Loucy (cell line): ENCODE data around the gene CYP3A5.

ENCODE experiments used
- EZH2phosphoT487 ChIP-seq: fragments of 200-600 bp; IDR thresholded peaks from 2 replicates; pipeline ENCODE4 v1.6.1; 2018; ENCODE audit warnings: antibody characterized with exemption, mild to moderate bottlenecking, moderate library complexity, borderline replicate concordance
- TF ChIP-seq, protein P1 (sequence below): fragments of 200-600 bp; sonication (generic); conservative IDR thresholded peaks from 2 replicates; pipeline ENCODE4 v1.5.1; 2014; ENCODE audit warnings: mild to moderate bottlenecking, antibody characterized with exemption, low read length

DNA sequence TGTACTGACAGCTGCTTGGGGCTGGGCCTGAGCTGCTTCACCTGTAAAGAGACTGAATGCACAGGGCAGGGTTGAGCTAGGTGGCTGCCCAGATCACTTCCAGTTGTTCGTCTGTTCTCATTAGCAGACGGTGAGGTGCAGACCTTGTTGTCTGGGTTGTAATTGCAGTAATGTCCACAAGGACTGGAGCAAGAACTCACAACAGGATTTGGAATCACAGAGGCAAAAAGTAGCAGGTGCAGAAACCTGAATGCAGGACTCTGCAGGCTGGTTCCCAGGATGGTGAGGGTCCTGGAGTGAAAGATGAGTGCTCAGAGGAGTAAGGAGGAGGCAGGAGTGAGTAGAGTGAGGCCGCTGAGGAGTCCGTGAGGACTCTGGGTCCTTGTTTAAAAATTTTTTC, 53.8 kb downstream of the CYP3A5 start:
- TF ChIP-seq, protein P1, sequence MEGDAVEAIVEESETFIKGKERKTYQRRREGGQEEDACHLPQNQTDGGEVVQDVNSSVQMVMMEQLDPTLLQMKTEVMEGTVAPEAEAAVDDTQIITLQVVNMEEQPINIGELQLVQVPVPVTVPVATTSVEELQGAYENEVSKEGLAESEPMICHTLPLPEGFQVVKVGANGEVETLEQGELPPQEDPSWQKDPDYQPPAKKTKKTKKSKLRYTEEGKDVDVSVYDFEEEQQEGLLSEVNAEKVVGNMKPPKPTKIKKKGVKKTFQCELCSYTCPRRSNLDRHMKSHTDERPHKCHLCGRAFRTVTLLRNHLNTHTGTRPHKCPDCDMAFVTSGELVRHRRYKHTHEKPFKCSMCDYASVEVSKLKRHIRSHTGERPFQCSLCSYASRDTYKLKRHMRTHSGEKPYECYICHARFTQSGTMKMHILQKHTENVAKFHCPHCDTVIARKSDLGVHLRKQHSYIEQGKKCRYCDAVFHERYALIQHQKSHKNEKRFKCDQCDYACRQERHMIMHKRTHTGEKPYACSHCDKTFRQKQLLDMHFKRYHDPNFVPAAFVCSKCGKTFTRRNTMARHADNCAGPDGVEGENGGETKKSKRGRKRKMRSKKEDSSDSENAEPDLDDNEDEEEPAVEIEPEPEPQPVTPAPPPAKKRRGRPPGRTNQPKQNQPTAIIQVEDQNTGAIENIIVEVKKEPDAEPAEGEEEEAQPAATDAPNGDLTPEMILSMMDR = peak; percentile 25; the same call in 1 of the 2 replicates
- TF ChIP-seq EZH2phosphoT487 = no peak
